Activated naive CD4-positive, alpha-beta T cell treated with anti-CD3 and anti-CD28 coated beads, Interleukin-2, amount 50 U/mL, for 16 hours (primary cell): Measurements from ENCODE around the gene SERPINE1.
"Not testable (repeated sequence)": the region's sequence is repeated elsewhere in the genome, so short reads cannot be mapped to it uniquely, and the experiment has no call there.

Experiments
- DNase-seq: peaks from one replicate; pipeline ENCODE4 v3.0.0-alpha.2; 2020

Gene SERPINE1

DNA sequence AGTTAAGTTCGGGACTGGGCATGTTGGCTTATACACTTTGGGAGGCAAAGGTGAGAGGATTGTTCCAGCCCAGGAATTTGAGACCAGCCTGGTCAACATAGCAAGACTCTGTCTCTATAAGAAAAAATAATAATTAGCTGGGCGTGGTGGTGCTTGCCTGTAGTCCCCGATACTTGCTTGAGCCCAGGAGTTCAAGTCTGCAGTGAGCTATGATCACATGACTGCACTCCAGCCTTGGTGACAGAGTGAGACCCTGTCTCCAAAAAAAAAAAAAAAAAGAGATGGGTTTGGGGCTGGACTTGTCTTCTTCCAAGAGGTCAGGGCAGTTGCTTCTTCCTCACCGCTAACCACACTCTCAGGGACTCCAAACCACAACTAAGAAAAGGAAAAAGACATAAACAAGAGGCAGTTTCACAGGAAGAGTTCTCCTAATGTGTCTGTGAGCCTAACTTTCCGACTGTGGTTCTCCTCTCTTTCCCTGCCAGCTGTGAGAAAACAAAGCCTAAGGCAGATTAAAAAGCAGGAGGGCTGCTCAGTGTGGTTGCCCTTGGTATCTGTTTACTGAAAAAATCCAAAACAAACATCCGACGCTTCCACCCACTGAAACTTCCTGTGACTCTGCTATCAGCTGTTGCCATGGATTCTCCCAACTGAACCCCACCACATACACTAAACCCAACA is 2.4 kb upstream of the SERPINE1 start:
- DNase-seq = no peak

DNA sequence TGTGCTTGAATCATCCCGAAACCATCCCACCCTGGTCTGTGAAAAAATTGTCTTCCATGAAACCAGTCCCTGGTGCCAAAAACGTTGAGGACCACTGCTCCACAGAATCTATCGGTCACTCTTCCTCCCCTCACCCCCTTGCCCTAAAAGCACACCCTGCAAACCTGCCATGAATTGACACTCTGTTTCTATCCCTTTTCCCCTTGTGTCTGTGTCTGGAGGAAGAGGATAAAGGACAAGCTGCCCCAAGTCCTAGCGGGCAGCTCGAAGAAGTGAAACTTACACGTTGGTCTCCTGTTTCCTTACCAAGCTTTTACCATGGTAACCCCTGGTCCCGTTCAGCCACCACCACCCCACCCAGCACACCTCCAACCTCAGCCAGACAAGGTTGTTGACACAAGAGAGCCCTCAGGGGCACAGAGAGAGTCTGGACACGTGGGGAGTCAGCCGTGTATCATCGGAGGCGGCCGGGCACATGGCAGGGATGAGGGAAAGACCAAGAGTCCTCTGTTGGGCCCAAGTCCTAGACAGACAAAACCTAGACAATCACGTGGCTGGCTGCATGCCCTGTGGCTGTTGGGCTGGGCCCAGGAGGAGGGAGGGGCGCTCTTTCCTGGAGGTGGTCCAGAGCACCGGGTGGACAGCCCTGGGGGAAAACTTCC is 784 bp upstream of the SERPINE1 start:
- no peak for DNase-seq

DNA sequence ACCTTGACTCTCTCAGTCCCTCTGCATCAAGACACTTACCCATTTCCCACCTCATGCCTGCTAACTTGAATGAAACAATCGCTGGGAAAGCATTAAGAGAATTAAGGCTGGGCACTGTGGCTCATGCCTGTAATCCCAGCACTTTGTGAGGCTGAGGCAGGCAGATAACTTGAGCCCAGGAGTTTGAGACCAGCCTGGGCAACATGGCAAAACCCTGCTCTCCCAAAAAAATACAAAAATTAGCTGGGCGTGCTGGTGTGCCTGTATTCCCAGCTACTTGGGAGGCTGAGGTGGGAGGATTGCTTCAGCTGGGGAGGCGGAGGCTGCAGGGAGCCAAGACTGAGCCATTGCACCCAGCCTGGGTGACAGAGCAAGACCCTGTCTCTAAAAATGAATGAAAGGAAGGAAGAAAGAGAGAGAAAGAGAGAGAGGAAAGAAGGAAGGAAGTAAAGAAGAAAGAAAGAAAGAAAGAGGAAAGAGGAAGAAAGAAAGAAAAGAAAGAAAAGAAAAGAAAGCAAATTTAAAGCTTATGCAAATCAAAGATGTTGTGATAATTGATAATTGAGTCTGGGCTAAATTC is 646 bp downstream of the SERPINE1 start:
- DNase-seq = no peak

DNA sequence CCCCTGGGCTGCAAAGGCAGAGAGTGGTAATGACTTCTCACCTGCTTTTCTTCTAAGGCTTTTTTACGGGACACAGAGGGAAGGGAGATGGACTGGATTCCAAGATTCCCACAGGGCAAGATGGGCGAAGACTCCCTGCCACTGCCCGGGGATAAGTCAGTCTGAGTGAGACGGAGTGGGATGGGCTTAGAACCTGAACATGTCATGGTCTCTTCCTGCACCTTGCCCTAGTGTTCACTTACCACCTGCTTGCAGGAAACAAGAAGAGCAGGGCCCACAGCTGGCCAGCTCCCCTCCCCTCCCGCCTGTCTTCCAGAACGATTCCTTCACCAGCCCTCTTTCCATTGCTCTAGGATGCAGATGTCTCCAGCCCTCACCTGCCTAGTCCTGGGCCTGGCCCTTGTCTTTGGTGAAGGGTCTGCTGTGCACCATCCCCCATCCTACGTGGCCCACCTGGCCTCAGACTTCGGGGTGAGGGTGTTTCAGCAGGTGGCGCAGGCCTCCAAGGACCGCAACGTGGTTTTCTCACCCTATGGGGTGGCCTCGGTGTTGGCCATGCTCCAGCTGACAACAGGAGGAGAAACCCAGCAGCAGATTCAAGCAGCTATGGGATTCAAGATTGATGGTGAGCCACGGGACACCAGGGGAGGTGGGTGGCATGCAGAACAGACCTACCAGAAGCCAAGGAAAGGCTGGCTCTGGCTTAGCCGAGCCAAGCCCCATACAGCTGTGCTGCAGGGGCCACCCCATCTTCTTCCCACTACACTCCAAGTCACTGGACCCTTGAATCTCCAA is 1.3 kb downstream of the SERPINE1 start:
- DNase-seq = no peak

DNA sequence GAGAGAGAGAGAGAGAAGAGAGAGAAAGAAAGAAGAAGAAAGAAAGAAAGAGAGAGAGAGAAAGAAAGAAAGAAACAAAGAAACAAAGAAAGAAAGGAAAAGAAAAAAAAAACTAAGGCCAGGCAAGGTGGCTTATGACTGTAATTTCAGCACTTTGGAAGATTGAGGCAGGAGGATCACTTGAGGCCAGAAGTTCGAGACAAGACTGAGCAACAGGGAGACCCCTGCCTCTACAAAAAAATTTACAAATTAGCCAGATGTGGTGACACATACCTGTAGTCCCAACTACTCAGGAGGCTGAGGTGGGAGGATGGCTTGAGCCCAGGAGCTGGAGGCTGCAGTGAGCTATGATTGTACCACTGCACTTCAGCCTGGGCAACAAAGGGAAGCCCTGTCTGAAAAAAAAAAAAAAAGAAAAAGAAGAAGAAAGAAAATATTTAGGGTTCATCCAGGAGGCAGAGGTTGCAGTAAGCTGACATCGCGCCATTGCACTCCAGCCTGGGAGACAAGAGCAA is 2.8 kb downstream of the SERPINE1 start:
- no peak for DNase-seq

DNA sequence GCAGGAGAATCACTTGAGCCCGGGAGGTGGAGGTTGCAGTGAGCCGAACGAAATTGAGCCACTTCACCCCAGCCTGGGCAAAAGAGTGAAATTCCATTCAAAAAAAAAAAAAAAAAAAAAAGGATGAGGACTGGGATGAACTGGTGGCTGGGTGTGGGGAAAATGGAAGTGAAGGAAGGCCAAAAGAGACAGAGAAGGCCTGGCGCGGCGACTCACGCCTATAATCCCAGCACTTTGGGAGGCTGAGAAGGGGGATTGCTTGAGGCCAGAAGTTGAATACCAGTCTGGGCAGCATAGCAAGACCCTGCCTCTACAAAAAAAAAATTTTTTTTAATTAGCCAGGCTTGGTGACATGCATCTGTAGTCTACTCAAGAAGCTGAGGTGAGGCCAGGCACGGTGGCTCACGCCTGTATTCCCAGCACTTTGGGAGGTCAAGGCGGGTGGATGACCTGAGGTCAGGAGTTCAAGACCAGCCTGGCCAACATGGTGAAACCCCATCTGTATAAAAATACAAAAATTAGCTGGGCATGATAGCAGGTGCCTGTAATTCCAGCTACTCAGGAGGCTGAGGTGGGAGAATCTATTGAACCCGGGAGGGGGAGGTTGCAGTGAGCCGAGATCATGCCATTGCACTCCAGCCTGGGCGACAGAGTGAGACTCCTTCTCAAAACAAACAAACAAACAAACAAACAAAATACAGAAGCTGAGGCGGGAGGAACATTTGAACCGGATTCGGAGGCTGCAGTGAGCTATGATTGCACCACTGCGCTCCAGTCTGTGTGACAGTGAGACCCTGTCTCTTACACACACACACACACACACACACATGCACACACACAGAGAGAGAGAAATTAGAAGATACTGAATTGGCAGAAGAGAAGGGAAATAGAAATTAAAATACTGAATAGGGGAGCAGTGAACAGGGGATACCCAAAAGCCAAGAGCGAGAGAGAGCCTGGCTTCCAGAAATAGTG is 6.0 kb downstream of the SERPINE1 start:
- not testable (repeated sequence) for DNase-seq

DNA sequence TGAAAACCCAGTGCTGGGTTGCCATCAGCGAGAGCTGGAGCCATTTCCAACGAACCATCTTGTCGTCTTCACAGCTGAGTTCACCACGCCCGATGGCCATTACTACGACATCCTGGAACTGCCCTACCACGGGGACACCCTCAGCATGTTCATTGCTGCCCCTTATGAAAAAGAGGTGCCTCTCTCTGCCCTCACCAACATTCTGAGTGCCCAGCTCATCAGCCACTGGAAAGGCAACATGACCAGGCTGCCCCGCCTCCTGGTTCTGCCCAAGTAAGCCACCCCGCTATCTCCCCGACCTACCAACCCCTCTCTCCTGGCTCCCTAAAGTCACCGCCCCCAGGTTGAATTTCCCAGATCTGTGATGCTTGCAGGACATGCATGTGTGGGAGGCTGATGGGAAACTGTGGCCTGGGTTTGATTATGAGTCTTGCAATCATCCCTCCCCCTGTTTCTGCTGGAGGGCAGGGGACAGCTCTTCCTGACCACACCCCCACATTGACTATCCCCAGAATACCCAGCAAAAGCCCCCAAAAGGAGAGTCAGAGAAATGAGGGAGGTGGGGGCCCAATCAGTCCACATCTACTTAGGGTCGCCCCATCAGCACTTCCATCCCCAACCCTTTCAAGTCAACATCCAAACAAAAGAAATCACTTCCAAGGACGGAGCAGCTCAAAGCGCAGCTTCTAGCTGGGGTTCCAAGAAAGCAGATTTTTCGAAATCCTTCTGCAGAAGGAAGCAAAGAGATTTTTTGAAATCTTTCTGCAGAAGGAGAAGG is 6.9 kb downstream of the SERPINE1 start:
- DNase-seq = no peak

DNA sequence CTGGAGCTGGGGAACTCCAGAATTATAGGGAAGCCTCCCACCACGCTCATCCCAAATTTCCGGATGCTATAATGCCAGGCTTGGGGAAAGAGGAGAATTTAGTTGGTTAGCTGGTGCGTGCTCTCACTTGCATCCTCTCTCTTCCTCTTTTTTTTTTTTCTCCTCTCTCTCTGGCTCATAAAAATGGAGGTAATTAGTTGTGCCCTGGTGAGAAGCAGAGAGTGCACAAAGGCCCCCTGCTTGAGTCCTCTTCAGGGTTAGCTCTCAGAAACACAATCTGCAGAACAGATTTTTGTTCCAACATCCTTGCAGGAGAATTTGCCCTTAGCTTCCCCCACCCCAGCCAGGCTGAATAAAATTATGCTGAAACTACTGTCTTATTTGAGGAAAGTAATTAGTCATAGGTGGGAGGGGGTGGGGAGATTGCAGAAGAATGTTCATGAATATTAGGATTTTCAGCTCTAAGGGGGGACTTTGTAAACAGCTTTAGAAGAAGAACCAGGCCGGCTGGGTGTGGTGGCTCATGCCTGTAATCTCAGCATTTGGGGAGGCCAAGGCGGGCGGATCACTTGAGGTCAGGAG is 7.6 kb downstream of the SERPINE1 start:
- no peak for DNase-seq

DNA sequence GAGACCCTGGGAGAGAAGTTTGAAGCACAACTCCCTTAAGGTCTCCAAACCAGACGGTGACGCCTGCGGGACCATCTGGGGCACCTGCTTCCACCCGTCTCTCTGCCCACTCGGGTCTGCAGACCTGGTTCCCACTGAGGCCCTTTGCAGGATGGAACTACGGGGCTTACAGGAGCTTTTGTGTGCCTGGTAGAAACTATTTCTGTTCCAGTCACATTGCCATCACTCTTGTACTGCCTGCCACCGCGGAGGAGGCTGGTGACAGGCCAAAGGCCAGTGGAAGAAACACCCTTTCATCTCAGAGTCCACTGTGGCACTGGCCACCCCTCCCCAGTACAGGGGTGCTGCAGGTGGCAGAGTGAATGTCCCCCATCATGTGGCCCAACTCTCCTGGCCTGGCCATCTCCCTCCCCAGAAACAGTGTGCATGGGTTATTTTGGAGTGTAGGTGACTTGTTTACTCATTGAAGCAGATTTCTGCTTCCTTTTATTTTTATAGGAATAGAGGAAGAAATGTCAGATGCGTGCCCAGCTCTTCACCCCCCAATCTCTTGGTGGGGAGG is 10.8 kb downstream of the SERPINE1 start:
- DNase-seq = no peak

DNA sequence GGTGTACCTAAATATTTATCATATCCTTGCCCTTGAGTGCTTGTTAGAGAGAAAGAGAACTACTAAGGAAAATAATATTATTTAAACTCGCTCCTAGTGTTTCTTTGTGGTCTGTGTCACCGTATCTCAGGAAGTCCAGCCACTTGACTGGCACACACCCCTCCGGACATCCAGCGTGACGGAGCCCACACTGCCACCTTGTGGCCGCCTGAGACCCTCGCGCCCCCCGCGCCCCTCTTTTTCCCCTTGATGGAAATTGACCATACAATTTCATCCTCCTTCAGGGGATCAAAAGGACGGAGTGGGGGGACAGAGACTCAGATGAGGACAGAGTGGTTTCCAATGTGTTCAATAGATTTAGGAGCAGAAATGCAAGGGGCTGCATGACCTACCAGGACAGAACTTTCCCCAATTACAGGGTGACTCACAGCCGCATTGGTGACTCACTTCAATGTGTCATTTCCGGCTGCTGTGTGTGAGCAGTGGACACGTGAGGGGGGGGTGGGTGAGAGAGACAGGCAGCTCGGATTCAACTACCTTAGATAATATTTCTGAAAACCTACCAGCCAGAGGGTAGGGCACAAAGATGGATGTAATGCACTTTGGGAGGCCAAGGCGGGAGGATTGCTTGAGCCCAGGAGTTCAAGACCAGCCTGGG is 11.4 kb downstream of the SERPINE1 start:
- peak; percentile 88 for DNase-seq

DNA sequence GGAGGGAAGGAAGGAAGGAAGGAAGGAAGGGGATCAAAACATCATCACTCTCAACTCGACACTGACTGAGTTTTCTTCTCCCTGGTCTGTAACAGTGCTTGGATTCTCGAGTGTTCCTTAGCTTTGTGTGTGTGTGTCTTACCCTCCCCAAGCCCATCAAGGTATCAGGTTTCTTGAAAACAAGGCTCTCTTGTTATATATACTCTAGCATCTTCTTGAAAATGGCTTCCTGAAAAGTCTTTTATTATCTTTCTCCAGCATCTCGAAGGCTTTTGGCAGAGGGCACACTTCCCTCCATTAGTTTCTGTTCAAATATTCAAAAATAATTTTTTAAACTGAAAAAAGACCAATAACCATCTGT is 13.4 kb downstream of the SERPINE1 start:
- no peak for DNase-seq

DNA sequence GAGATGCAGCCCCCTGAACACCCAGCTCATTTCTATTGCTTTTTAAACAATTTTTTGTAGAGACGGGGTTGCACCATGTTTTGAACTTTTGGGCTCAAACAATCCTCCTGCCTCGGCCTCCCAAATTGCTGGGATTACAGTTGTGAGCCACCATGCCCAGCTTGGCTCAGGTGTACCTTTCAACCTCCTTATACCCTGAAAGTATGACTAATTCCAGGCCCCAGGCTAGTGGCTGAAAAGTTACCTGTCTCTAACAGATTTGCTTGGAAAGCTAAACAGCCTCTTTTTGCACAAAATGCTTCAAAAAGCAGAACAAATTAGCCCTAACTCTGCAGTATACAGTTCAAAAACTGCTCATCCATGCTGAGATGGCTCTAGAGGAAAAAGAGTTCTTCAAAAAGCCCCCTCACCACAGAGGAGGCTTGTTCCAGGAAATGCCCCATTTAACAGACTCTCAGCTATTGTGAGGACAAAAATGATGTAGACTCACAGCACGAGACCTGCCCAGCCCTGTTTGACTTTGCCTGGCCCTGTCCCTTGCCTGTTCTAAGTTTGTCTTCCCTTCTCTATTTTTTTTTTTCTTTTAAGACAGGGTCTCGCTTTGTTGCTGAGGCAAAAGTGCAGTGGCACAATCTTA is 14.0 kb downstream of the SERPINE1 start:
- no peak for DNase-seq

DNA sequence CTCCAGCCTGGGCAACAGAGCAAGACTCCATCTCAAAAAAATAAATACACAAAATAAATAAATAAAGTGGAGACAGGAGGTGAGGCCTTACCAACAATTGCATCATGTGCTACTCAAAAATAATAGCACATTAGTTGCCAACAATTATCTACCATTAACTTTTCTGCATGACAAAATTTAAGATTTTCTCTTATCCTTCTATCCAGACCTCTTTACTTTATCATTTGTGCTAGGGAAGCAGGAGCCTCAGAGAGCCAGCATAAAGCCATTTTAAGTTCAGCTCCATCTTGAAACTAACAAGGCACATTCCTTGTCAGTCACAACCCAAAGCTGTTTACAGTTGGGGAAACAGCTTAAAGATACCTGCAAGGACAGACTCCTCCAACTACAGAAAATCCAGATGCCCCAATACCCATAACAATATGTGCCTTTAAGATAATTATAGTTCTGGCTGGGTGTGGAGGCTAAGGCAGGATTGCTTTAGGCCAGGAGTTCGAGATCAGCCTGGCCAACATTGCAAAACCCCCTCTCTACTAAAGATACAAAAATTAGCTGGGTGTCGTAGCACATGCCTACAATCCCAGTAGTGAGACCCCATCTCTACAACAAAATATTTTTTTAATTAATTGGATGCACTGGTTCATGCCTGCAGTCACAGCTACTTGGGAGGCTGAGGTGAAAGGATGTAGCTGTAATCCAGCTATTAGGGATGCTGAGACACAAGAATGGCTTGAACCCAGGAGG is 25.2 kb downstream of the SERPINE1 start:
- DNase-seq = no peak

DNA sequence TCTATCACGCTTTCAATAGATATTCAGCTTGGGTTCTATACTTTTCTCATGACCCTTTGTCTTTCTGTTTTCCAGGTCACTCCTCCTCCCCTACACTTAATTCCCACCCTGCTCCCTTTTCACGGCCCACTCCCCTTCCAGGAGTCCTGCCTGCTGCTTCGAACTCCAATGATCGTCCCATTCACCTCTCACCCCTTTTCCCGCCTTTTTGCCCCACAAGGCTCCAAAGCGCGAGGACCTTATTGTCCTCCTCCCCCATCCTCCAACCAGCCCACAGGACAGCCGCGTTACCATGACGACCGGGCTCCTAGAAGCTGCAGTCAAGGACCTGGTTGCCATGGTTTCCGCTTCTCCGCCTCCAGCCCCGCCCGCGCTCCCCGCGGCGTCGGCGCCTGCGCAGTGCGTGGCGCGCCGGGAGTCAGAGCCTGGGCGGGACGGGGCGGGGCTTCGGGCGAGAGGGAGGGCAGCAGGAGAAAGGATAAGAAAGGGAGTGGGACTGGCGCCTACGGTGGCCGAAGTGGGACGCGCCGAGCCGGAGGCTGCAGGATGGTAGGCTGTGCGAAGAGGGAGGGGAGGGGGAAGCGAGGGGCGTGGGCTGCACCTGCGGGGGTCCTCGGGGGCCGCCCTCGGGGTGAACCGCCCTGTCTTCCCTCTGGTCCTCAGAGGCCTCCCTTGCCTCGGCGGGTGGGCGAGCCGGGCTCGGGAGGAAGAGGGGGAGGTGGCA is 27.2 kb downstream of the SERPINE1 start, which contains the start of gene AP1S1:
TSS of gene AP1S1 (plus strand) at position 508 of the 724 bp plus-strand sequence. CDS start at position 547, 39 bp downstream.
- peak; percentile 88 for DNase-seq

DNA sequence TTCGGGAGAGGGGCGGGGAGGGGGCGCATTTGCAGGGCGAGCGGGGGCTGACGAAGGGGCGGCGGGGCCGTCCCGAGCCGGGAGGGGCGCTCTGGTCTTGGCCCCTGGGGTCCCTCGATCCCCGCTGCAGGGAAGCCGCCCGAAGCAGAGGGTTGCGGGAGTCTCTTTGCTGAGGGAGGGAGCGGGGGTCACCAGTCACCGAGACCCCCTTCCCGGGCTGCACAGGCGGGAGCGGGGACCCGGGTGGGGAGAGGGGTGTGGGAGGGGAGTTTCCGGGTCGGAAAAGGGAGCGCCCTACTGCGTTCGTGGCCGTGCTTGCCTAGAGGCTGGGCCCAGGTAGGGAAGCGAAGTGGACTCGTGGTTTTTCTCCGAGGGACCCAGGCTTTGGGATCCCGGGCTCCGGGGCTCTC is 27.8 kb downstream of the SERPINE1 start:
- DNase-seq = no peak

DNA sequence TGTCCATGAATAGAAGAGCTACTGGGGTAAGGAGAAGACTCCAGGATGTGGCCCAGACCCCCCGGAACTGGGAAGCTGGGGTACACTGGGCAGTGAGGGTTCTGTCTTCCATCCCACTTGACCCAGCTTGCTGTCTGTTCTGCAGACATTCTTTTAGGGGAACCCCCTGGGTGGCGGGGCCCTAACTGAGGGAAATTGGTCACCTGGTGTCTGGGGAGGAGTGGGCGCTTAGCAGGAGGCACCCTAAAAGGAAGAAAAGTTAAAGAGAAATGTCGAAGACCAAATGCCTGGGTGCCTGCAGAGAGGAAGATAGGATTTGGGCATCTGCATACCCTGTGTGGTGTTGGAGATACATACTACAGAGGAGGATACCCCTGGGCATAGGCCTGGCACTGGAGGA is 28.4 kb downstream of the SERPINE1 start:
- DNase-seq = no peak

DNA sequence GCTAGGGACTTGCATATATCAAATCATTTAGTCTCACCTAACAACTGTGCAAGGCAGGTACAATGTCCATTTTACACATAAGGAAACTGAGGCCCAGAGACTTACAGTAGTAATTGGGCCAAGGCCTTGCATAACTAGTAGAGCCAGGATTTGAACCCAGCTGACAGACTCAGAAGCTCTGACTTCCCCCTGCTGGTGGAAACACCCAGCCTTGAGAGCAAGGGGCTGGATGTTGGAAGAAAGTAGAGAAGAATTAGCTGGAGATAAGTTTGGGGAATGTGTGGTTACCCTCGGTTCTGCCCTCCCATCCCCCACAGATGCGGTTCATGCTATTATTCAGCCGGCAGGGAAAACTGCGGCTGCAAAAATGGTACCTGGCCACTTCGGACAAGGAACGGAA is 29.4 kb downstream of the SERPINE1 start:
- no peak for DNase-seq
